SU-DHL-6 (cell line): ENCODE data around the gene PDCD1.

Experiments used
- EZH2phosphoT487 ChIP-seq: fragments of 200-600 bp; sonication (generic), shearing (Covaris generic); conservative IDR thresholded peaks from 2 replicates; pipeline ENCODE4 v1.6.1; 2018; ENCODE audit warnings: mild to moderate bottlenecking, antibody characterized with exemption, low read length, moderate library complexity, mixed read lengths
- TF ChIP-seq, protein P1 (sequence below): fragments of 200-600 bp; sonication (generic); IDR thresholded peaks from one replicate; pipeline ENCODE4 v1.5.1; 2017; ENCODE audit warnings: antibody characterized with exemption, mild to moderate bottlenecking, low read length, moderate library complexity; ENCODE audit not compliant: insufficient read depth, poor library complexity, severe bottlenecking

DNA sequence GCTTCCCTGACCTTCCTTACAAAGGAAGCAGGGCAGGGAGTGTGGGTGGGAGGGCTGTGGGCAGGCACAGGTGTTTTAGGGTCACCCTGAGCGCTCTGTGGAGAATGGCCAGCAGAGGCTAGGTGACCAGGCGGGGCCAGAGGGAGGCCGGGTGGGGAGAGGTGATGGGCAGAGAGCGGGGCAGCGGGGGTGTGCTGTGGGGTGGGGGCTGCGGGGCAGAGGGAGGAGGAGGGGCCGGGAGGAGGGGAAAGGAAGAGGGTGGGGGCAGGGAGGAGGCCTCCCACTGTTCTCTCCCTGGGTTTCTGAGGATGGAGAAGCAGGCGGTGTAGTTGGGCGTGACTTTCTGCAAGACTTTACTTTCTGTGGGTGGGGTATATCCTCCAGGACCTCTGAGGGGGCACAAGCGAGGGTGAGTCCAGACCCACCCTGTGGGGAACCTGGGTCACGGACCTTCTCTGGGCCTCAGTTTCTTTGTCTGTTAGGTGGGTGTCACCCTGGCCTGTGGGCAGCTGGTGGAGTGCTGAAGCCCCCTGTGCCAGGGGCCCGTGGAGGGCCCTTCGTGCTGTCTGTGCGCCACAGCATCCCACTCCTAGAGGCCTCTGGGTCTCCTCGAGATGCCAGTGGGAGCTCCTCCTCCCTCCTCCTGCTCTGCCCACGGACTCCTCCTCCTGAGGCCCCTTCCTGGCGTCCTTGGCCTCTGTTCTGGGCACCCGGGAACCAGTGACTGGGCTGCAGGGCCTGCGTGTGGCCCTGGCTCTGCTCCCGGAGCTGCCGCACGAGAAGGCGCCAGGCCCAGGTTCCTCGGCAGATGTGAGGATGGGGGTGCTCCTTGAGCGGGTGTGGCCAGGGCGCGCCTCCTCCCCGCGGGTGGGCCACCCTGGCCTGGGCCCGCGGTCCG lies 56.0 kb downstream of the PDCD1 start:
- TF ChIP-seq, protein P1, sequence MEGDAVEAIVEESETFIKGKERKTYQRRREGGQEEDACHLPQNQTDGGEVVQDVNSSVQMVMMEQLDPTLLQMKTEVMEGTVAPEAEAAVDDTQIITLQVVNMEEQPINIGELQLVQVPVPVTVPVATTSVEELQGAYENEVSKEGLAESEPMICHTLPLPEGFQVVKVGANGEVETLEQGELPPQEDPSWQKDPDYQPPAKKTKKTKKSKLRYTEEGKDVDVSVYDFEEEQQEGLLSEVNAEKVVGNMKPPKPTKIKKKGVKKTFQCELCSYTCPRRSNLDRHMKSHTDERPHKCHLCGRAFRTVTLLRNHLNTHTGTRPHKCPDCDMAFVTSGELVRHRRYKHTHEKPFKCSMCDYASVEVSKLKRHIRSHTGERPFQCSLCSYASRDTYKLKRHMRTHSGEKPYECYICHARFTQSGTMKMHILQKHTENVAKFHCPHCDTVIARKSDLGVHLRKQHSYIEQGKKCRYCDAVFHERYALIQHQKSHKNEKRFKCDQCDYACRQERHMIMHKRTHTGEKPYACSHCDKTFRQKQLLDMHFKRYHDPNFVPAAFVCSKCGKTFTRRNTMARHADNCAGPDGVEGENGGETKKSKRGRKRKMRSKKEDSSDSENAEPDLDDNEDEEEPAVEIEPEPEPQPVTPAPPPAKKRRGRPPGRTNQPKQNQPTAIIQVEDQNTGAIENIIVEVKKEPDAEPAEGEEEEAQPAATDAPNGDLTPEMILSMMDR = no peak
- TF ChIP-seq EZH2phosphoT487 = no peak
